HG03558 (cell line): ENCODE measurements around the gene CD200R1L.

ENCODE experiments used
- ATAC-seq: cut with Tn5 transposase; IDR thresholded peaks from one replicate; pipeline ENCODE4 v1.9.1; 2021; ENCODE audit warnings: moderate number of reproducible peaks; ENCODE audit not compliant: unreplicated experiment; ENCODE audit errors: extremely low read depth

The CD200R1L gene

GRCh38 chr3:112822064-112823055, 24.3 kb downstream of the CD200R1L start:
- ATAC-seq: no peak

GRCh38 chr3:112818289-112818688, 28.4 kb downstream of the CD200R1L start:
- ATAC-seq: no peak

GRCh38 chr3:112817797-112818196, 28.9 kb downstream of the CD200R1L start:
- no peak for ATAC-seq

GRCh38 chr3:112817271-112817670, 29.4 kb downstream of the CD200R1L start:
- no peak for ATAC-seq

- ATAC-seq: no peak
These were observed 30.7 kb downstream of the CD200R1L start for GRCh38 chr3:112815981-112816380.

GRCh38 chr3:112814266-112814665, 32.4 kb downstream of the CD200R1L start:
- ATAC-seq: no peak

- no peak for ATAC-seq
These were observed 32.9 kb downstream of the CD200R1L start for GRCh38 chr3:112813723-112814171.

- no peak for ATAC-seq
These were observed 33.6 kb downstream of the CD200R1L start for GRCh38 chr3:112813016-112813415.

GRCh38 chr3:112811917-112812660, 34.6 kb downstream of the CD200R1L start:
- no peak for ATAC-seq

- no peak for ATAC-seq
These were observed 35.4 kb downstream of the CD200R1L start for GRCh38 chr3:112811131-112811884.

GRCh38 chr3:112810561-112810960, 36.1 kb downstream of the CD200R1L start:
- no peak for ATAC-seq

GRCh38 chr3:112808136-112808535, 38.5 kb downstream of the CD200R1L start:
- no peak for ATAC-seq

- ATAC-seq: no peak
These were observed 39.0 kb downstream of the CD200R1L start for GRCh38 chr3:112807685-112808084.

GRCh38 chr3:112806903-112807302, 39.8 kb downstream of the CD200R1L start:
- ATAC-seq: no peak

- no peak for ATAC-seq
These were observed 41.5 kb downstream of the CD200R1L start for GRCh38 chr3:112805126-112805525.

GRCh38 chr3:112804021-112804420, 42.6 kb downstream of the CD200R1L start:
- no peak for ATAC-seq

GRCh38 chr3:112803467-112803866, 43.2 kb downstream of the CD200R1L start:
- no peak for ATAC-seq

GRCh38 chr3:112802338-112802737, 44.3 kb downstream of the CD200R1L start:
- no peak for ATAC-seq

GRCh38 chr3:112799946-112800345, 46.7 kb downstream of the CD200R1L start:
- no peak for ATAC-seq

GRCh38 chr3:112794622-112795172, 52.0 kb downstream of the CD200R1L start:
- ATAC-seq: no peak
